ENCODE data around the gene PMP22. TPM values are rescaled to one million over a fixed set of nuclear protein-coding genes. Genes with fewer than 3 reads are reported as not detected.

Gene PMP22
- total RNA-seq, 1 donor from 2014 or later: 0.16 TPM

GRCh38 chr17:15274017-15274416 is 8.9 kb upstream of the PMP22 start:
- intact Hi-C loops (cut with micrococcal nuclease): no loop called here

GRCh38 chr17:15273141-15273793 is 8.1 kb upstream of the PMP22 start:
- intact Hi-C loops (cut with micrococcal nuclease): no loop called here

- intact Hi-C loops (cut with micrococcal nuclease): no loop called here
Observed at GRCh38 chr17:15271741-15272140, 6.6 kb upstream of the PMP22 start.

GRCh38 chr17:15270628-15271381 is 5.7 kb upstream of the PMP22 start:
- intact Hi-C loops (cut with micrococcal nuclease): no loop called here

GRCh38 chr17:15269780-15270089 is 4.6 kb upstream of the PMP22 start:
- intact Hi-C loops (cut with micrococcal nuclease): no loop called here

GRCh38 chr17:15269087-15269779 is 4.1 kb upstream of the PMP22 start:
- intact Hi-C loops (cut with micrococcal nuclease): no loop called here

GRCh38 chr17:15268461-15268860 is 3.3 kb upstream of the PMP22 start:
- intact Hi-C loops (cut with micrococcal nuclease): no loop called here

- intact Hi-C loops (cut with micrococcal nuclease): no loop called here
Observed at GRCh38 chr17:15267996-15268395, 2.9 kb upstream of the PMP22 start.

- intact Hi-C loops (cut with micrococcal nuclease): no loop called here
Observed at GRCh38 chr17:15266325-15267125, 1.4 kb upstream of the PMP22 start.

GRCh38 chr17:15264542-15264941 is 584 bp downstream of the PMP22 start:
- intact Hi-C loops (cut with micrococcal nuclease): no loop called here

- intact Hi-C loops (cut with micrococcal nuclease): no loop called here
Observed at GRCh38 chr17:15263680-15264079, 1.4 kb downstream of the PMP22 start.

GRCh38 chr17:15263206-15263579 is 1.9 kb downstream of the PMP22 start:
- intact Hi-C loops (cut with micrococcal nuclease): no loop called here

- intact Hi-C loops (cut with micrococcal nuclease): no loop called here
Observed at GRCh38 chr17:15262291-15263205, 2.6 kb downstream of the PMP22 start.

GRCh38 chr17:15261802-15262290 is 3.3 kb downstream of the PMP22 start:
- intact Hi-C loops (cut with micrococcal nuclease): no loop called here

- intact Hi-C loops (cut with micrococcal nuclease): no loop called here
Observed at GRCh38 chr17:15261258-15261801, 3.8 kb downstream of the PMP22 start.

- intact Hi-C loops (cut with micrococcal nuclease): loop anchor here (1.0 kb wide), 1 partner anchor 242 kb away; no protein-coding TSS in a partner anchor
Observed at GRCh38 chr17:15260376-15261257, 4.5 kb downstream of the PMP22 start.

GRCh38 chr17:15257796-15258512 is 7.2 kb downstream of the PMP22 start:
- intact Hi-C loops (cut with micrococcal nuclease): no loop called here

- intact Hi-C loops (cut with micrococcal nuclease): no loop called here
Observed at GRCh38 chr17:15257258-15257788, 7.8 kb downstream of the PMP22 start.
